Inflammatory macrophage treated with lipopolysaccharide for 1 hour (primary cell): ENCODE data around the gene PDZD11.
"Not testable (repeated sequence)": the region's sequence is repeated elsewhere in the genome, so short reads cannot be mapped to it uniquely, and the experiment has no call there.

ENCODE experiments used
- DNase-seq, 2 donors: peaks; one replicate each; pipeline ENCODE4 v3.0.0-alpha.2; 2020 to 2022

Gene PDZD11

GRCh38 chrX:70255452-70255851 is 34.3 kb downstream of the PDZD11 start:
- no peak for DNase-seq

DNA sequence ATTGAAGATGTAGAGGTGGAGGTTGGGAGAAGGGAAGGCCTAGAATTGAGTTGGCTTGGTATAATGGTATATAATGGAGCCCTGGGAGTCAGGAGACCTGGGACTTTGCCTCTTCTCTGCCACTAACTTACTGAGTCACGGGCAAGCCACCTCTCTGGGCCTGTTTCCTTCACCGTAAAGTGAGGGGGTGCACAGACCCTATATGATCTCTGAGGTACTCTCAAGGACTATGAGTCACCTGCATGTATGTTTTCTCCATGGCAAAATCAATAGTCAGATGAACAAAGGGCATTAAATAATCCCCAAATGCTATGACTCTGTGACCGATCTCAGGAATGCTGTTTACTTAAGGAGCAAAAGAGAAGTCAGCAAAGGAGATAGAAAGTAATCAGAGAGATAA is 34.8 kb downstream of the PDZD11 start:
- DNase-seq, result no peak

DNA sequence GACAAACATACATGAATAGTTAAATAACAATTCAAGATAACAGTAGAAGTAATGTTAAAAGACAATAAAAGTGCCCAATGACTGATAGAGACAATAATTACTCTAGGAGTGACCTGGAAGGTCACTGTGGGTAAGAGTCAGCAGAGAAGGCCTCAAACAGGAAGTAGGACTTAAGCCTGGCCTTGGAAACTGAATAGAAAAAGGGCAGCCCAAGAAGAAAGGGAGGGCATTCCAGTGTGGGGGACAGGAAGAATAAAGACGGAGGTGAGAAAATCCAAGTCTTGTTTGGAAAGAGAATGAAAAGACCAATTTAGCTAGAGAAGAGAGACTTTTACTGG is 35.7 kb downstream of the PDZD11 start:
- DNase-seq, result no peak

DNA sequence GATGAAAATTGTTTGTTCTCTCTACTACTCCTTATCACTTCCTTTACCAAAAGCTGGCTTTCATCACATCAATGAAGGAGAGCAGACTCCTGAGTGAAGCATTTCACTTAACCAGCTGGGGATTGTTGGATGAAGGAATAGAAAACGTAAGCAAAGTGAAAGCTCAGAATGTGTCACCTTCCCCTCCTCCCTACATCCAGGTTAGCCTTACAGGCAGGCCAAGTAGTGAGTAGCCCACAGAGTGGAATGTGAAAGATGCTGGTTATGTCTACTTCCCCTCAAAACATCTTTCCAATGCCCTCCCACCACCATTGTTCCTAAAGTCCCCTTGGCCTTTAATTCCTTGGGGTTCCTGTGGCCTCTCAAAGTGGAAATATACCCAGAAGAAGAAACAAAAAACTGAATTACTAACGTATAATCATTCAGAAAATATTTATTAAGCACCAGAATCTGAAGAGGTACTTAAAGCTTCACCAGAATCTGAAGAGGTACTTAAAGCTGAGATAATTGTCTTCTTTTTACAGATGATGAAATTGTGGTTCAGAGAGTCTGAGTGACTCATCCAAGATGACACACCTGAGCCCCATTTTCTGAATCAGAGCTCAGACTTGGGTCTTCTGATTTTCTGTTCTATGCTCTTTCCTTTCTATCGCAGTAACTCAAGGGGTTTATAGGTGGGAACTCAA is 36.2 kb downstream of the PDZD11 start:
- DNase-seq, result no peak

DNA sequence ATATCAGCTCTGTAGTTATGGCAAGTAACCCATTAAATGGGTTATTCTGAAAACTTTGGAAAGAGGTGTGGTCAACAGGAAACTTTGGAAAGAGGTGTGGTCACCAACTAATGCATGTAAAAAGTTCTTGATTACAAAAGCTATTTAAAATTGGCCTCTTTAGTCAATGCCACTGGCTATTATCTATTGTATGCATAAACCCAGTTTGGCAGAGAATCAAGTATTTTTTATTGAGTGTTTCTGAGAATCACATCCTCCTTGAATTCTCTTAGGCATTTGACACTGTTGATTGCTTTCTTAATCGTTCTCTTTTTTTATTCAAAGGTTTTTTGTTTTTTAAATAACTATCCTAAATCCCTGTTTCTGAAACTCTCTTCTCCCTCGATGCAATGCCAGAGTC is 37.2 kb downstream of the PDZD11 start:
- DNase-seq, result no peak

GRCh38 chrX:70247252-70247651 is 42.5 kb downstream of the PDZD11 start:
- no peak for DNase-seq

DNA sequence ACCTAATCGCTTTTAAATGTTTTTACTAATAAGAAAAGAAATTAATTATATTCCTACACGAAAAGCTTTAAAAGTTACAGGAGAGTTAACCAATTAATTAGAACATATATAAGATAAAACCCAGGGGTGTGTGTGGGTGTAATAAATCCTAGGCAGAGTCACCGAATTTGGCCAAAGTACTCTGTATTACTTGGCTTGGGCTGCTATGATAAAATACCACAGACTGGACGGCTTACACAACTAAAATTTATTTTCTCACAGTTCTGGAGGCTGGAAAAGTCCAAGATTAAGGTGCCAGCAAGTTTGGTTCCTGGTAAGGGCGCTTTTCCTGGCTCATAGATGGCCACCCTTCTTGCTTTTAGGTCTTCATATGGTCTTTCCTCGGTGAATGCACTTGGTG is 44.8 kb downstream of the PDZD11 start:
- DNase-seq, result no peak

- DNase-seq, result not testable (repeated sequence)
Measured at GRCh38 chrX:70243601-70244000, 46.1 kb downstream of the PDZD11 start.

DNA sequence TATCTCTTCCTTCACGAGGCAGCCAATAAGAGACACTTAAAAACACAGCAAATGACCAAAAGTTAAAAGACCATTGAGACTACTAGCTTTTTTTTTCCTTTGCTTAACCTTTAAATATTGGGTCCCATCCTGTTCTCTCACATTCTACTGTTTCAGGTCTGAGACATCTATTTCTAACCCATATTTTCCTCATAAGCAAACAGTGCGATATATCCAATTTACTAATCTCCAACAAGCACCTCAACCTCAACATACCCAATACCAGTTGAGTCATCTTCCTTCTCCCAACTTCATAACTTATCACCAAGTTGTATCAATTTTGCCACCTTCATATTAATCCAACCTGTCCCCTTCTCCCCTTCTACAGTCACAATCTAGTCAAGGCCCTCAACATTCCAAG is 48.2 kb downstream of the PDZD11 start:
- DNase-seq, result no peak

DNA sequence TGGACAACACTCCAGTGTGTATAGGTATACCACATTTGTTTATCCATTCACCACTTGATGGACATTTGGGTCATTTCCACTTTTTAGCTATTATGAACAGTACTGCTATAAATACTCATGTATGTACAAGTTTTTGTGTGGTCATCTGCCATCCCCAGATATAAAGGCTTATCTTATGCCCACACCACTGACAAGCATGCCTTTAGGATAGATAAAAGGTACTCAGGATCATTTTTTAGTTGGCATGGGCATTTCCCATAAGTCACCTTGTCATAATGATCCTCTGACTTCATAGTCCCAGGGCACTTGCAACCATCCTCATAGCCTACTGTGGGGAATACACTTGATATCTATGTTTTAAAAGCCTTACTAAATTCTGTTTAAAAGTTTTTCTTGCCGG is 49.0 kb downstream of the PDZD11 start:
- DNase-seq, result no peak
